NT2/D1 (cell line): ENCODE measurements around the gene UBE2J1.

Source experiments
- SUZ12 ChIP-seq: IDR thresholded peaks from 2 replicates; pipeline ENCODE4 v1.6.1; 2011; ENCODE audit not compliant: insufficient read length, insufficient read depth; ENCODE audit errors: extremely low read depth
- YY1 ChIP-seq: IDR thresholded peaks from 2 replicates; pipeline ENCODE4 v1.6.1; 2011; ENCODE audit not compliant: insufficient read length, insufficient read depth

- no peak for TF ChIP-seq YY1
- no peak for TF ChIP-seq SUZ12
These were observed 4.7 kb downstream of the UBE2J1 start for GRCh38 chr6:89347825-89348224.
